SU-DHL-6 (cell line): ENCODE measurements around the gene FCAMR.

Experiments
- H2AFZ ChIP-seq: fragments of 200-600 bp; sonication (generic); 2 replicates; pipeline ENCODE4 v1.6.1; 2014; ENCODE audit warnings: low read depth, mild to moderate bottlenecking, moderate library complexity, mixed read lengths, antibody characterized with exemption, low read length; ENCODE audit not compliant: severe bottlenecking
- H3F3A ChIP-seq: fragments of 200-600 bp; shearing (Covaris generic); 2 replicates; pipeline ENCODE4 v1.6.0; 2016; ENCODE audit warnings: antibody characterized with exemption, mild to moderate bottlenecking; ENCODE audit not compliant: insufficient read depth
- H3K27ac ChIP-seq: fragments of 200-600 bp; sonication (generic); 2 replicates; pipeline ENCODE4 v1.5.1; 2016; ENCODE audit warnings: low read depth, mild to moderate bottlenecking, low read length, moderate library complexity, mixed read lengths
- H3K27me3 ChIP-seq: fragments of 200-600 bp; sonication (generic), shearing (Covaris generic); 2 replicates; pipeline ENCODE4 v1.6.0; 2014; ENCODE audit warnings: mild to moderate bottlenecking, low read length
- H3K36me3 ChIP-seq: fragments of 200-600 bp; sonication (generic); 2 replicates; pipeline ENCODE4 v1.6.1; 2014; ENCODE audit warnings: mild to moderate bottlenecking, low read length, mixed read lengths
- H3K4me2 ChIP-seq: fragments of 300-600, 200-600 bp; shearing (Covaris generic), sonication (generic); 2 replicates; pipeline ENCODE4 v1.6.0; 2014; ENCODE audit warnings: low read length, low read depth, mild to moderate bottlenecking; ENCODE audit not compliant: poor library complexity, severe bottlenecking
- H3K4me3 ChIP-seq: fragments of 200-600 bp; sonication (generic); 2 replicates; pipeline ENCODE4 v1.5.1; 2014; ENCODE audit warnings: antibody characterized with exemption, low read length, mild to moderate bottlenecking, mixed read lengths; ENCODE audit not compliant: insufficient read depth, poor library complexity, severe bottlenecking
- H3K79me2 ChIP-seq: fragments of 200-600 bp; sonication (generic); 2 replicates; pipeline ENCODE4 v1.6.1; 2014; ENCODE audit warnings: mild to moderate bottlenecking, low read length, moderate library complexity; ENCODE audit not compliant: insufficient read depth
- H3K9ac ChIP-seq: fragments of 200-600 bp; sonication (generic); 2 replicates; pipeline ENCODE4 v1.7.0; 2014; ENCODE audit warnings: mild to moderate bottlenecking, low read length
- H3K9me2 ChIP-seq: fragments of 200-600 bp; sonication (generic); replicated peaks from 2 replicates; pipeline ENCODE4 v1.6.1; 2014; ENCODE audit warnings: low read length; ENCODE audit not compliant: insufficient read depth
- H3K9me3 ChIP-seq: fragments of 200-600 bp; sonication (generic); 2 replicates; pipeline ENCODE4 v1.6.1; 2014; ENCODE audit warnings: low read length, mixed read lengths; ENCODE audit not compliant: insufficient read depth
- H4K20me1 ChIP-seq: fragments of 200-600 bp; sonication (generic); 2 replicates; pipeline ENCODE4 v1.6.1; 2014; ENCODE audit warnings: low read depth, mild to moderate bottlenecking, antibody characterized with exemption, low read length, moderate library complexity, mixed read lengths
- CTCF ChIP-seq: fragments of 200-600 bp; sonication (generic); IDR thresholded peaks from one replicate; pipeline ENCODE4 v1.5.1; 2017; ENCODE audit warnings: antibody characterized with exemption, mild to moderate bottlenecking, low read length, moderate library complexity; ENCODE audit not compliant: insufficient read depth, poor library complexity, severe bottlenecking
- EZH2phosphoT487 ChIP-seq: fragments of 200-600 bp; sonication (generic), shearing (Covaris generic); conservative IDR thresholded peaks from 2 replicates; pipeline ENCODE4 v1.6.1; 2018; ENCODE audit warnings: mild to moderate bottlenecking, antibody characterized with exemption, low read length, moderate library complexity, mixed read lengths

FCAMR gene

DNA sequence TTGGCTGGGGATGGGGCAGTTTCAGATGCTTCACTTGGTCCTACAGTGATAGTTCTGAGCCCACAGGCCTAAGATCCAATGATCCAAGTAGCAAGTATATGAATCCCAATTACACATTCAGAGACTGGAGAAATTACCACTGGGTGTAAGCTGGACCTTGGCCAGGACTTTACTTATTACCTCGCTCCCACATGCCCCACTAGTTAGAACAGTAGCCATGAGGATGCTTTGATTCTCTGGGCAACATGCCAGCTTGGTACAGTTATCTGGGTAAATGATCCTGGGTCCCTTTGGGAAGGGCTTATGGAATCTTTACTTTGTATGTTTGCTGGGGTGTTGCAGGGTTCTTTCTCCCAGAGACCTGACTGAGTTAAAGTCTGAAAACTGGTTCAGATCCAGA lies 5.0 kb upstream of the FCAMR start:
- Histone ChIP-seq H3K36me3 (no peaks in the 10 kb centered on the region), H3K9me3 (no peaks in the 10 kb centered on the region), H3K79me2 (no peaks in the 10 kb centered on the region), H3K27me3 (no peaks in the 10 kb centered on the region), H3K9me2 (no peaks in the 10 kb centered on the region), H3K9ac (no peak overlapping the region), H3K4me3 (no peak overlapping the region), H3K4me2 (no peak overlapping the region), H3F3A (no peaks in the 10 kb centered on the region), H4K20me1 (no peaks in the 10 kb centered on the region), H2AFZ (no peak overlapping the region), H3K27ac (no peak overlapping the region)
- TF ChIP-seq EZH2phosphoT487 (no peak), CTCF (no peak)

DNA sequence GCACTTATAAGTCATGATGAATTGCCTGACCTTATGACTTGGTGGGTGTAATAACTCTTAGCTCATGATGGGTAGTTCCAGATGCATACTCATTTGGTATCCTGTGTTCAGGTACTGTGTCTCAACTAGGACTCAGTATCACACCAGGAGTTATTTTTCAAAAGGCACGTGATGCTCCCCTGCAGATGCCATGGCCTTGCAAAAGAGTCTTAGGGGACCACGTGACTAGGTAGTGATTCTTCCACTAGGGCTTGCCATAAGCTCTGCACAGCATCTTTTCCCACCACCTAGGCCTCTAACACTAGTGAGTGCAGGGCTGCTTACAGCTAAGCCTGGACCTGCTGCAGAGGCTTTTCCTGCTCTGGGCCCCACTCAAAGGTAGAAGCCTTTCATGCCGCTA lies 3.9 kb upstream of the FCAMR start:
- H3F3A ChIP-seq: no peaks in the 10 kb centered on the region
- H3K4me3 ChIP-seq: no peak overlapping the region
- no peak overlapping the region for H3K27ac ChIP-seq
- H3K27me3 ChIP-seq: no peaks in the 10 kb centered on the region
- no peaks in the 10 kb centered on the region for H3K9me3 ChIP-seq
- no peaks in the 10 kb centered on the region for H4K20me1 ChIP-seq
- no peak overlapping the region for H2AFZ ChIP-seq
- no peak overlapping the region for H3K4me2 ChIP-seq
- H3K9ac ChIP-seq: no peak overlapping the region
- no peaks in the 10 kb centered on the region for H3K9me2 ChIP-seq
- H3K79me2 ChIP-seq: no peaks in the 10 kb centered on the region
- no peaks in the 10 kb centered on the region for H3K36me3 ChIP-seq
- no peak for TF ChIP-seq CTCF
- TF ChIP-seq EZH2phosphoT487: no peak

DNA sequence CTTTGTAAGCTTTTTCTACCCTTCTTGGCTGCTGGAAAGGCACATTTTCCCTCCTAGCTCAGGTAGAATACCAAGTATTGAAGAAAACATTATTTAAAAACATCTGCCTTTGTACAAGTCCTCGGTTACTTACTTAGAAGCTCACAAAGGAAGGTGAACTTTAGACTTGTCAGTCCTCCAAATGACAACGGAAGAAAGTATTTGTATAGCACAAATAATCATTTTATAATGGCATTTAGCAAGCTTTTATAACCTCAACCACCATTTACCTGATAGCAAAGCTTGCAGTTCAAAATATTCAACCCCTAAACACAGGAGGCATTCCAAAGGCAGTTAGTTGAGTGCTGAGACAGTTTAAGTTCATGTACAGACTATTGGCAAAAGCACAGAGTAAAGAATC lies 2.5 kb upstream of the FCAMR start:
- Histone ChIP-seq H3K27ac (no peak overlapping the region), H3K27me3 (no peaks in the 10 kb centered on the region), H3K9ac (no peak overlapping the region), H3K9me2 (no peaks in the 10 kb centered on the region), H3K36me3 (no peaks in the 10 kb centered on the region), H2AFZ (no peak overlapping the region), H4K20me1 (no peaks in the 10 kb centered on the region), H3K4me3 (no peak overlapping the region), H3K79me2 (no peaks in the 10 kb centered on the region), H3F3A (no peaks in the 10 kb centered on the region), H3K4me2 (no peak overlapping the region), H3K9me3 (no peaks in the 10 kb centered on the region)
- TF ChIP-seq CTCF (no peak), EZH2phosphoT487 (no peak)
